Peyer's patch (tissue), 4 donors: ENCODE results near the gene ITPR1.

Source experiments
- CTCF ChIP-seq, 6 experiments: fragments of 450-650 bp in 4 of 6; fragments of 200-600 bp in 2 of 6; sonication (generic) in 1 of 6; IDR thresholded peaks; one replicate each; pipeline ENCODE4 v1.5.1; 2017 to 2019; ENCODE audit warnings: antibody characterized with exemption in 6 of 6, mild to moderate bottlenecking in 3 of 6, moderate library complexity in 1 of 6
- POLR2A ChIP-seq, 2 donors: fragments of 450-650 bp; IDR thresholded peaks; one replicate each; pipeline ENCODE4 v1.5.1; 2017; ENCODE audit warnings: antibody characterized with exemption in 2 of 2, mild to moderate bottlenecking in 2 of 2, moderate library complexity in 2 of 2

GRCh38 chr3:4614070-4614469 is 120.9 kb downstream of the ITPR1 start:
- no peak for TF ChIP-seq POLR2A (IDR thresholded peaks at IDR 0.05)
- TF ChIP-seq CTCF (IDR thresholded peaks at IDR 0.05) = no peak
